ENCODE measurements around the gene THSD4. TPM values are rescaled to one million over a fixed set of nuclear protein-coding genes. Genes with fewer than 3 reads are reported as not detected.
A peak's percentile ranks its signal among the peaks of the same experiment; 100 is the strongest.

THSD4 gene
- polyA plus RNA-seq, 2 of the 4 experiments (the other 2 are of a cell fraction) = 15.8 to 40.7 TPM

DNA sequence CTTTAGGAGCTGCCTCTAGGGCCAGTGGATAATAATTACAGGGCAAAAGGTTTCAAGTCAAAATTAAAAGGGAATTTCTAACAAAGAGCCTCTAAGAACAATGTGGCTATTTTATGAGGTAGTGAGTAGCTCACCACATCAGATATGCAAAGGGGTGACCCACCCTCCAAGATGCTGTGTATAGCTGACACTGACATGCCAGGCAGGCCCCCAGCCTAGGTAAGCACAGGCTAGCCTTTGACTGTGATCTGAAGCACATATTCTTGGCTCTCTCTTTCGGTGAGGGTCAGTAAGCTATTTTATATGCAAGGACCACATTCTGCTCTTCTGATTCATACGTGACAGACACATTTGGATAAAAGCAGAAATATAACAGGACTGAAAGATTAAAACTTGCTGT is 2.8 kb upstream of the THSD4 start:
- POLR2A ChIA-PET = no interaction called here
- 94% methylated on average over 2 of the region's 2 CpGs for WGBS (ENCODE audit: missing lambda C conversion rate)
- Histone ChIP-seq H3K4me3 (no peak overlapping the region), H3K4me1 (peaks cover 41% of the 10 kb centered on the region), H3K27ac (peak overlapping the region; percentile 93 to 94; a peak in 5 of 6 replicates), H3K9me3 (no peaks in the 10 kb centered on the region), H3K4me2 (no peak overlapping the region)
- CTCF ChIA-PET = interaction anchor here (0.6 to 4.7 kb wide), 11 partner anchors 10 to 1044 kb away, joined by 3 to 43 read pairs (median 6); partner anchors contain the start of genes LRRC49 and THAP10
- DNase-seq (ENCODE audit: low read depth in 1 of 2, low spot score in 1 of 2) (no peak), FAIRE-seq (peak; percentile 68), ATAC-seq (no peak)
- TF ChIP-seq PHF8 (IDR thresholded peaks at IDR 0.05; ENCODE audit: borderline replicate concordance, low read depth) (no peak), NR3C1 (IDR thresholded peaks at IDR 0.05) (no peak), HOXA7 (CRISPR knock-in tag; IDR thresholded peaks at IDR 0.05) (no peak), RCOR1 (IDR thresholded peaks at IDR 0.05; ENCODE audit: low read depth, low read length) (no peak), CEBPB (IDR thresholded peaks at IDR 0.05) (no peak), MAFK (IDR thresholded peaks at IDR 0.05; ENCODE audit: partially characterized antibody) (no peak), JUNB (IDR thresholded peaks at IDR 0.05) (no peak), ZNF302 (CRISPR knock-in tag; IDR thresholded peaks at IDR 0.05) (no peak), KDM5A (IDR thresholded peaks at IDR 0.05) (no peak), SMC3 (IDR thresholded peaks at IDR 0.05) (no peak), KDM1A (IDR thresholded peaks at IDR 0.05; ENCODE audit: low read depth) (no peak), FOXS1 (CRISPR knock-in tag; IDR thresholded peaks at IDR 0.05) (no peak), NFE2L2 (conservative IDR thresholded peaks at IDR 0.05; ENCODE audit: low read length) (no peak)
- TF ChIP-seq, protein P1, sequence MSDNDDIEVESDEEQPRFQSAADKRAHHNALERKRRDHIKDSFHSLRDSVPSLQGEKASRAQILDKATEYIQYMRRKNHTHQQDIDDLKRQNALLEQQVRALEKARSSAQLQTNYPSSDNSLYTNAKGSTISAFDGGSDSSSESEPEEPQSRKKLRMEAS (IDR thresholded peaks at IDR 0.05) = no peak
- TF ChIP-seq, protein P2, sequence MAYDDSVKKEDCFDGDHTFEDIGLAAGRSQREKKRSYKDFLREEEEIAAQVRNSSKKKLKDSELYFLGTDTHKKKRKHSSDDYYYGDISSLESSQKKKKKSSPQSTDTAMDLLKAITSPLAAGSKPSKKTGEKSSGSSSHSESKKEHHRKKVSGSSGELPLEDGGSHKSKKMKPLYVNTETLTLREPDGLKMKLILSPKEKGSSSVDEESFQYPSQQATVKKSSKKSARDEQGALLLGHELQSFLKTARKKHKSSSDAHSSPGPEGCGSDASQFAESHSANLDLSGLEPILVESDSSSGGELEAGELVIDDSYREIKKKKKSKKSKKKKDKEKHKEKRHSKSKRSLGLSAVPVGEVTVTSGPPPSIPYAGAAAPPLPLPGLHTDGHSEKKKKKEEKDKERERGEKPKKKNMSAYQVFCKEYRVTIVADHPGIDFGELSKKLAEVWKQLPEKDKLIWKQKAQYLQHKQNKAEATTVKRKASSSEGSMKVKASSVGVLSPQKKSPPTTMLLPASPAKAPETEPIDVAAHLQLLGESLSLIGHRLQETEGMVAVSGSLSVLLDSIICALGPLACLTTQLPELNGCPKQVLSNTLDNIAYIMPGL (CRISPR knock-in tag; IDR thresholded peaks at IDR 0.05; ENCODE audit: borderline replicate concordance) = no peak

DNA sequence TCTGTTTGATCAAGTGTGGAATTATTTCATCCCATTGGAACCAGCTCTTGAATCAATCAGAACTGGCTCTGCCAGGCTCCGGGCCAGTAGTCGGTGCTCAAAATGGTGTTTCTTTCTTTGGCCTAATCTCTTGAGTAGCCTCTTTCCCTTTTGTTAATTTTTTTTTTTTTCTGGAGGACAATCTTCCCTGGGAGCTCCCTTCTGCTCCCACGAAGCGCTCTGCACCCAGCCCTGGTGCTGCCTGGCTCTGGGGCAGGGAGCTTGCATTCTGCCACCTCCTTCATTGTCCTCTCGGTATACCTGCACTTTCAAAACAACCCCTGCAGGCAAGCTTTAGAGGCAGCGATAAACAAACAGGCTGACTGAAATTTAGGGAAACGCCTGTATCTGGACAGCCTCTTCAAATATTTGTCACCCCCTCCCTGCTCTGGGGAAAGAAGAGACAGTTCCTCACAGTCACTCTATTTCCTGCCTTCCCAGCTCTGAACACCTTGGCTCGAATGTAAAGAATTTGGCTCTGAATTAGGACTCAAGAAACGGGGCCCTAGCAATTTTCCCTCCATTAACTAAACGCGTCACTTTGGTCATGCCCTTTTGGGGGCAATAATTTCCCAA is 1.1 kb upstream of the THSD4 start:
- ATAC-seq (peak; percentile 4 to 7; a peak in 3 of 6 replicates), FAIRE-seq (no peak), DNase-seq (ENCODE audit: low read depth in 1 of 2, low spot score in 1 of 2) (peak in 1 of 2 experiments; percentile 61)
- Histone ChIP-seq H3K4me1 (peaks cover 54% of the 10 kb centered on the region), H3K9me3 (no peaks in the 10 kb centered on the region), H3K4me3 (peak overlapping the region; percentile 59), H3K27ac (peak overlapping the region; percentile 93 to 94), H3K4me2 (peak overlapping the region; percentile 83)
- no peak for TF ChIP-seq ZSCAN20 (CRISPR knock-in tag; IDR thresholded peaks at IDR 0.05)
- TF ChIP-seq EP300 (IDR thresholded peaks at IDR 0.05) = no peak; a peak in 1 of 5 replicates
- TF ChIP-seq MAFK (IDR thresholded peaks at IDR 0.05; ENCODE audit: partially characterized antibody) = no peak
- TF ChIP-seq RAD21 (conservative IDR thresholded peaks at IDR 0.05 in 1 of 2, IDR thresholded peaks at IDR 0.05 in 1 of 2) = no peak
- TF ChIP-seq HOXB13 (CRISPR knock-in tag; IDR thresholded peaks at IDR 0.05; ENCODE audit: low read depth) = no peak
- no peak for TF ChIP-seq ESRRA (IDR thresholded peaks at IDR 0.05; ENCODE audit: borderline replicate concordance, low read length)
- TF ChIP-seq, protein P3, sequence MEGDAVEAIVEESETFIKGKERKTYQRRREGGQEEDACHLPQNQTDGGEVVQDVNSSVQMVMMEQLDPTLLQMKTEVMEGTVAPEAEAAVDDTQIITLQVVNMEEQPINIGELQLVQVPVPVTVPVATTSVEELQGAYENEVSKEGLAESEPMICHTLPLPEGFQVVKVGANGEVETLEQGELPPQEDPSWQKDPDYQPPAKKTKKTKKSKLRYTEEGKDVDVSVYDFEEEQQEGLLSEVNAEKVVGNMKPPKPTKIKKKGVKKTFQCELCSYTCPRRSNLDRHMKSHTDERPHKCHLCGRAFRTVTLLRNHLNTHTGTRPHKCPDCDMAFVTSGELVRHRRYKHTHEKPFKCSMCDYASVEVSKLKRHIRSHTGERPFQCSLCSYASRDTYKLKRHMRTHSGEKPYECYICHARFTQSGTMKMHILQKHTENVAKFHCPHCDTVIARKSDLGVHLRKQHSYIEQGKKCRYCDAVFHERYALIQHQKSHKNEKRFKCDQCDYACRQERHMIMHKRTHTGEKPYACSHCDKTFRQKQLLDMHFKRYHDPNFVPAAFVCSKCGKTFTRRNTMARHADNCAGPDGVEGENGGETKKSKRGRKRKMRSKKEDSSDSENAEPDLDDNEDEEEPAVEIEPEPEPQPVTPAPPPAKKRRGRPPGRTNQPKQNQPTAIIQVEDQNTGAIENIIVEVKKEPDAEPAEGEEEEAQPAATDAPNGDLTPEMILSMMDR (IDR thresholded peaks at IDR 0.05) = no peak
- TF ChIP-seq, protein P4, sequence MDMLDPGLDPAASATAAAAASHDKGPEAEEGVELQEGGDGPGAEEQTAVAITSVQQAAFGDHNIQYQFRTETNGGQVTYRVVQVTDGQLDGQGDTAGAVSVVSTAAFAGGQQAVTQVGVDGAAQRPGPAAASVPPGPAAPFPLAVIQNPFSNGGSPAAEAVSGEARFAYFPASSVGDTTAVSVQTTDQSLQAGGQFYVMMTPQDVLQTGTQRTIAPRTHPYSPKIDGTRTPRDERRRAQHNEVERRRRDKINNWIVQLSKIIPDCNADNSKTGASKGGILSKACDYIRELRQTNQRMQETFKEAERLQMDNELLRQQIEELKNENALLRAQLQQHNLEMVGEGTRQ (IDR thresholded peaks at IDR 0.05) = no peak
- TF ChIP-seq, protein P5, sequence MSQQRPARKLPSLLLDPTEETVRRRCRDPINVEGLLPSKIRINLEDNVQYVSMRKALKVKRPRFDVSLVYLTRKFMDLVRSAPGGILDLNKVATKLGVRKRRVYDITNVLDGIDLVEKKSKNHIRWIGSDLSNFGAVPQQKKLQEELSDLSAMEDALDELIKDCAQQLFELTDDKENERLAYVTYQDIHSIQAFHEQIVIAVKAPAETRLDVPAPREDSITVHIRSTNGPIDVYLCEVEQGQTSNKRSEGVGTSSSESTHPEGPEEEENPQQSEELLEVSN (IDR thresholded peaks at IDR 0.05; ENCODE audit: borderline replicate concordance, low read depth) = no peak
- TF ChIP-seq HDAC2 (IDR thresholded peaks at IDR 0.05) = no peak
- no peak for TF ChIP-seq ZNF302 (CRISPR knock-in tag; IDR thresholded peaks at IDR 0.05)
- TF ChIP-seq CHD2 (IDR thresholded peaks at IDR 0.05; ENCODE audit: low read length, partially characterized antibody) = no peak
- TF ChIP-seq RNF2 (IDR thresholded peaks at IDR 0.05; ENCODE audit: borderline replicate concordance, low read depth) = no peak
- TF ChIP-seq POLR2AphosphoS2 (conservative IDR thresholded peaks at IDR 0.05; ENCODE audit: low read length) = no peak
- POLR2A ChIA-PET = interaction anchor here (0.6 to 1.5 kb wide), 5 partner anchors 10 to 324 kb away, joined by 3 read pairs; no protein-coding TSS in a partner anchor
- 28% methylated on average over 11 of the region's 11 CpGs for WGBS (ENCODE audit: missing lambda C conversion rate)
- CTCF ChIA-PET = interaction anchor here (0.7 to 4.7 kb wide), 18 partner anchors 12 to 955 kb away, joined by 3 to 43 read pairs (median 4); no protein-coding TSS in a partner anchor

Data from A549 (cell line).